PC-3 (cell line): ENCODE results near the gene PTGFR. TPM values are rescaled to one million over a fixed set of nuclear protein-coding genes. Genes with fewer than 3 reads are reported as not detected.

Experiments used
- ATAC-seq: fragments of 200-7000 bp; cut with Tn5 transposase; 2 replicates; pipeline ENCODE4 v1.9.1; 2020; ENCODE audit warnings: mild to moderate bottlenecking, moderate library complexity
- BruUV-seq: library from RNA; stranded (reverse); fragments of 400-500 nt; replicated peaks from 2 replicates; lab custom pipeline; 2021; lab: Mats Ljungman, UMichigan
- CTCF ChIA-PET: fragments of 300-600 bp; sonication (Branson Sonifier 250); formaldehyde crosslinking; loops from one replicate; lab custom pipeline; 2022; ENCODE audit warnings: antibody characterized with exemption; lab: Charles Lee
- POLR2A ChIA-PET: fragments of 300-600 bp; sonication (Branson Sonifier 250); formaldehyde crosslinking; loops from one replicate; lab custom pipeline; 2022; ENCODE audit warnings: antibody characterized with exemption; ENCODE audit not compliant: unreplicated experiment; lab: Charles Lee
- DNase-seq: peaks from one replicate; pipeline ENCODE4 v3.0.0-alpha.2; 2015
- H2AFZ ChIP-seq: fragments of 300-600 bp; sonication (generic); 2 replicates; pipeline ENCODE4 v1.6.0; 2016; ENCODE audit warnings: antibody characterized with exemption, low read length
- H3F3A ChIP-seq: fragments of 300-600 bp; sonication (generic); one replicate; pipeline ENCODE4 v1.6.0; 2017; ENCODE audit warnings: antibody characterized with exemption, low read length, control low read depth, mild to moderate bottlenecking; ENCODE audit not compliant: unreplicated experiment
- H3K27ac ChIP-seq: fragments of 300-600 bp; sonication (generic); 2 replicates; pipeline ENCODE4 v1.5.1; 2016; ENCODE audit warnings: mild to moderate bottlenecking, low read length
- H3K27me3 ChIP-seq: fragments of 300-600 bp; sonication (generic); 2 replicates; pipeline ENCODE4 v1.6.1; 2016; ENCODE audit warnings: low read length, mixed read lengths
- H3K36me3 ChIP-seq: fragments of 300-600 bp; sonication (generic); 2 replicates; pipeline ENCODE4 v1.6.1; 2016; ENCODE audit warnings: low read depth, mixed run types, low read length, mixed read lengths
- H3K4me1 ChIP-seq: fragments of 300-600 bp; sonication (generic); 2 replicates; pipeline ENCODE4 v1.5.1; 2016; ENCODE audit warnings: low read length; ENCODE audit not compliant: insufficient read depth
- H3K4me2 ChIP-seq: fragments of 300-600 bp; sonication (generic); 2 replicates; pipeline ENCODE4 v1.6.0; 2016; ENCODE audit warnings: low read length
- H3K4me3 ChIP-seq: fragments of 300-600 bp; sonication (generic); 2 replicates; pipeline ENCODE4 v1.5.1; 2016; ENCODE audit warnings: mild to moderate bottlenecking, low read length, mixed read lengths
- H3K79me2 ChIP-seq: fragments of 300-600 bp; sonication (generic); 2 replicates; pipeline ENCODE4 v1.6.1; 2017; ENCODE audit warnings: low read length, mixed read lengths
- H3K9ac ChIP-seq: fragments of 300-600 bp; sonication (generic); 2 replicates; pipeline ENCODE4 v1.6.0; 2016; ENCODE audit warnings: mild to moderate bottlenecking, low read length
- H3K9me2 ChIP-seq: fragments of 300-600 bp; sonication (generic); replicated peaks from 2 replicates; pipeline ENCODE4 v1.6.1; 2016; ENCODE audit warnings: mixed run types, low read length, mixed read lengths
- H3K9me3 ChIP-seq: fragments of 300-600 bp; sonication (generic); 2 replicates; pipeline ENCODE4 v1.6.1; 2016; ENCODE audit warnings: low read length, mixed read lengths
- H4K20me1 ChIP-seq: fragments of 300-600 bp; sonication (generic); 2 replicates; pipeline ENCODE4 v1.6.1; 2016; ENCODE audit warnings: low read length, mixed read lengths
- CTCF ChIP-seq: fragments of 300-600 bp; sonication (generic); conservative IDR thresholded peaks from 2 replicates; pipeline ENCODE4 v1.5.1; 2017; ENCODE audit warnings: antibody characterized with exemption, low read depth, mild to moderate bottlenecking, low read length
- EZH2 ChIP-seq: fragments of 300-600 bp; sonication (generic); IDR thresholded peaks from one replicate; pipeline ENCODE4 v1.6.1; 2017; ENCODE audit warnings: antibody characterized with exemption, mild to moderate bottlenecking, low read length; ENCODE audit not compliant: unreplicated experiment
- EZH2phosphoT487 ChIP-seq: fragments of 300-600 bp; sonication (generic); IDR thresholded peaks from 2 replicates; pipeline ENCODE4 v1.6.1; 2018; ENCODE audit warnings: mild to moderate bottlenecking, antibody characterized with exemption, low read length, borderline replicate concordance
- intact Hi-C: fragments of 100-400 bp; cut with micrococcal nuclease; formaldehyde crosslinking; loops from 2 replicates; pipeline ENCODE4 v1.9.0; 2023
- total RNA-seq: library from RNA; depleted of rRNA; stranded (reverse); fragments of >200 nt; gene quantifications from 2 replicates; pipeline ENCODE4 v1.2.3, GENCODE V29; 2014

Gene PTGFR
- total RNA-seq, 1 experiment from 2014 or later = 6.8 TPM

GRCh38 chr1:78493451-78493850 is 2.7 kb downstream of the PTGFR start:
- CTCF ChIA-PET = no interaction called here
- H3K4me2 ChIP-seq = peak overlapping the region; percentile 86

GRCh38 chr1:78497201-78497600 is 6.4 kb downstream of the PTGFR start:
- intact Hi-C loops = no loop called here
- Histone ChIP-seq H2AFZ (no peak overlapping the region), H3K4me1 (peaks cover 26% of the 10 kb centered on the region; the same call in 1 of the 2 replicates), H3K79me2 (peaks cover 91% of the 10 kb centered on the region), H3F3A (no peaks in the 10 kb centered on the region), H3K9me3 (no peaks in the 10 kb centered on the region), H3K36me3 (no peaks in the 10 kb centered on the region), H3K27me3 (no peaks in the 10 kb centered on the region), H3K9ac (no peak overlapping the region), H3K4me3 (no peak overlapping the region), H4K20me1 (no peaks in the 10 kb centered on the region), H3K9me2 (no peaks in the 10 kb centered on the region), H3K27ac (no peak overlapping the region), H3K4me2 (peak overlapping the region; percentile 10; the same call in 1 of the 2 replicates)
- TF ChIP-seq EZH2phosphoT487 (no peak), EZH2 (no peak), CTCF (no peak)
- no peak for DNase-seq
- POLR2A ChIA-PET = interaction anchor here (0.7 kb wide), 1 partner anchor 17 kb away, joined by 3 read pairs; no protein-coding TSS in a partner anchor
- BruUV-seq = no TSS peak
- ATAC-seq = no peak
- CTCF ChIA-PET = no interaction called here

More at GRCh38 chr1:78493451-78493850, 2.7 kb downstream of the PTGFR start:
- Histone ChIP-seq H3K4me3 (peak overlapping the region; percentile 78), H2AFZ (no peak overlapping the region), H3K9me2 (no peaks in the 10 kb centered on the region), H3K79me2 (peaks cover 67% of the 10 kb centered on the region), H3K36me3 (no peaks in the 10 kb centered on the region), H3K27ac (no peak overlapping the region), H3K9me3 (no peaks in the 10 kb centered on the region), H4K20me1 (no peaks in the 10 kb centered on the region), H3K27me3 (no peaks in the 10 kb centered on the region), H3K4me1 (peaks cover 14% of the 10 kb centered on the region; the same call in 1 of the 2 replicates), H3K9ac (no peak overlapping the region), H3F3A (no peaks in the 10 kb centered on the region)
- TF ChIP-seq EZH2phosphoT487 = no peak
- TF ChIP-seq CTCF = no peak
- no peak for TF ChIP-seq EZH2
- BruUV-seq = no TSS peak
- ATAC-seq (no peak), DNase-seq (no peak)
- intact Hi-C loops = loop anchor here (5.0 kb wide), 1 partner anchor 361 kb away; no protein-coding TSS in a partner anchor
- POLR2A ChIA-PET = no interaction called here

GRCh38 chr1:78500529-78500928 is 9.8 kb downstream of the PTGFR start:
- H3K9me2 ChIP-seq = no peaks in the 10 kb centered on the region
- H3K27me3 ChIP-seq = no peaks in the 10 kb centered on the region
- no peaks in the 10 kb centered on the region for H3K9me3 ChIP-seq
- H3K4me1 ChIP-seq = peaks cover 18% of the 10 kb centered on the region; the same call in 1 of the 2 replicates
- no peaks in the 10 kb centered on the region for H4K20me1 ChIP-seq
- H2AFZ ChIP-seq = no peak overlapping the region
- no peaks in the 10 kb centered on the region for H3F3A ChIP-seq
- no peak for DNase-seq
- H3K9ac ChIP-seq = no peak overlapping the region
- peak; percentile 72 for ATAC-seq
- H3K79me2 ChIP-seq = peaks cover 64% of the 10 kb centered on the region
- POLR2A ChIA-PET = interaction anchor here (0.6 kb wide), 1 partner anchor 28 kb away, joined by 4 read pairs; no protein-coding TSS in a partner anchor
- H3K4me3 ChIP-seq = no peak overlapping the region
- BruUV-seq = no TSS peak
- TF ChIP-seq CTCF = no peak
- CTCF ChIA-PET = interaction anchor here (0.6 kb wide), 1 partner anchor 197 kb away, joined by 3 read pairs; no protein-coding TSS in a partner anchor
- H3K27ac ChIP-seq = peak overlapping the region; percentile 21; the same call in 1 of the 2 replicates
- intact Hi-C loops = loop anchor here (2.0 to 5.0 kb wide), 3 partner anchors 28 to 356 kb away; no protein-coding TSS in a partner anchor
- H3K36me3 ChIP-seq = no peaks in the 10 kb centered on the region
- no peak overlapping the region for H3K4me2 ChIP-seq
